Panc1 (cell line): ENCODE results near the gene ATPAF2. TPM values are rescaled to one million over a fixed set of nuclear protein-coding genes. Genes with fewer than 3 reads are reported as not detected.

Source experiments
- ATAC-seq: fragments of 200-7000 bp; cut with Tn5 transposase; 2 replicates; pipeline ENCODE4 v1.9.1; 2020; ENCODE audit warnings: mild to moderate bottlenecking, moderate library complexity
- BruUV-seq: library from RNA; stranded (reverse); fragments of 400-500 nt; replicated peaks from 2 replicates; lab custom pipeline; 2021; lab: Mats Ljungman, UMichigan
- CTCF ChIA-PET: fragments of 300-600 bp; sonication (Branson Sonifier 250); formaldehyde crosslinking; loops from one replicate; lab custom pipeline; 2022; ENCODE audit warnings: antibody characterized with exemption; lab: Charles Lee
- POLR2A ChIA-PET: fragments of 300-600 bp; sonication (Branson Sonifier 250); formaldehyde crosslinking; loops from one replicate; lab custom pipeline; 2022; ENCODE audit warnings: antibody characterized with exemption; lab: Charles Lee
- DNase-seq: peaks from one replicate; pipeline ENCODE4 v3.0.0-alpha.2; 2010; ENCODE audit warnings: low read depth, low spot score
- H3K27ac ChIP-seq: 2 replicates; pipeline ENCODE4 v1.5.1; 2011; ENCODE audit warnings: mild to moderate bottlenecking, low read length, inconsistent platforms
- H3K27me3 ChIP-seq: fragments of 200-500 bp; sonication (Bioruptor generic); 2 replicates; pipeline ENCODE4 v1.6.0; 2014; ENCODE audit warnings: low read length, inconsistent platforms; ENCODE audit not compliant: control insufficient read depth, insufficient read depth
- H3K36me3 ChIP-seq: fragments of 200-500 bp; sonication (Bioruptor generic); 2 replicates; pipeline ENCODE4 v1.5.1; 2014; ENCODE audit warnings: inconsistent platforms, mild to moderate bottlenecking, low read length, moderate library complexity; ENCODE audit not compliant: control insufficient read depth, insufficient read depth
- H3K4me1 ChIP-seq: 2 replicates; pipeline ENCODE4 v1.5.1; 2011; ENCODE audit warnings: inconsistent platforms, mild to moderate bottlenecking, low read length, moderate library complexity; ENCODE audit not compliant: control insufficient read depth, insufficient read depth
- H3K4me3 ChIP-seq, 2 experiments: 2 replicates each; pipeline ENCODE4 v1.5.1; 2011 to 2012; ENCODE audit warnings: low read depth in 2 of 2, low read length in 2 of 2, mild to moderate bottlenecking in 2 of 2, inconsistent platforms in 1 of 2, moderate library complexity in 1 of 2
- H3K9me3 ChIP-seq: fragments of 200-500 bp; sonication (Bioruptor generic); 2 replicates; pipeline ENCODE4 v1.5.1; 2014; ENCODE audit warnings: low read depth, mild to moderate bottlenecking, inconsistent platforms, low read length, moderate library complexity; ENCODE audit not compliant: control insufficient read depth, insufficient read depth
- POLR2AphosphoS5 ChIP-seq: IDR thresholded peaks from 2 replicates; pipeline ENCODE4 v1.6.1; 2012; ENCODE audit warnings: mild to moderate bottlenecking, low read depth, low read length, moderate library complexity
- REST ChIP-seq, 2 experiments: IDR thresholded peaks; 2 replicates each; pipeline ENCODE4 v1.6.1; 2011 to 2012; ENCODE audit warnings: low read depth in 2 of 2, control low read depth in 1 of 2, low read length in 1 of 2, mild to moderate bottlenecking in 1 of 2, moderate library complexity in 1 of 2; ENCODE audit not compliant: insufficient read depth in 1 of 2
- SIN3A ChIP-seq: IDR thresholded peaks from 2 replicates; pipeline ENCODE4 v1.6.1; 2012; ENCODE audit warnings: low read depth, mild to moderate bottlenecking, low read length, moderate library complexity, borderline replicate concordance; ENCODE audit not compliant: insufficient read depth
- TCF7L2 ChIP-seq: IDR thresholded peaks from 2 replicates; pipeline ENCODE4 v1.6.1; 2011; ENCODE audit warnings: mild to moderate bottlenecking, low read depth, low read length, inconsistent platforms
- in situ Hi-C: cut with HindIII; loops from 2 replicates; pipeline ENCODE4 v1.10.0; 2016; ENCODE audit warnings: low sequenced_read_pairs, low pct_unique_long_range_greater_than_20kb
- intact Hi-C: fragments of 100-400 bp; cut with micrococcal nuclease; formaldehyde crosslinking; loops from one replicate; pipeline ENCODE4 v1.10.0; 2022; ENCODE audit not compliant: unreplicated experiment
- total RNA-seq: library from RNA; stranded (reverse); gene quantifications from one replicate; pipeline ENCODE4 v1.2.1, GENCODE V29; 2021; ENCODE audit not compliant: unreplicated experiment
- TF ChIP-seq, protein P1 (sequence below): fragments of 450-650 bp; IDR thresholded peaks from 2 replicates; pipeline ENCODE4 v1.5.1; 2017; ENCODE audit warnings: mild to moderate bottlenecking

The ATPAF2 gene
- total RNA-seq, 1 experiment from 2014 or later = 22.3 TPM

DNA sequence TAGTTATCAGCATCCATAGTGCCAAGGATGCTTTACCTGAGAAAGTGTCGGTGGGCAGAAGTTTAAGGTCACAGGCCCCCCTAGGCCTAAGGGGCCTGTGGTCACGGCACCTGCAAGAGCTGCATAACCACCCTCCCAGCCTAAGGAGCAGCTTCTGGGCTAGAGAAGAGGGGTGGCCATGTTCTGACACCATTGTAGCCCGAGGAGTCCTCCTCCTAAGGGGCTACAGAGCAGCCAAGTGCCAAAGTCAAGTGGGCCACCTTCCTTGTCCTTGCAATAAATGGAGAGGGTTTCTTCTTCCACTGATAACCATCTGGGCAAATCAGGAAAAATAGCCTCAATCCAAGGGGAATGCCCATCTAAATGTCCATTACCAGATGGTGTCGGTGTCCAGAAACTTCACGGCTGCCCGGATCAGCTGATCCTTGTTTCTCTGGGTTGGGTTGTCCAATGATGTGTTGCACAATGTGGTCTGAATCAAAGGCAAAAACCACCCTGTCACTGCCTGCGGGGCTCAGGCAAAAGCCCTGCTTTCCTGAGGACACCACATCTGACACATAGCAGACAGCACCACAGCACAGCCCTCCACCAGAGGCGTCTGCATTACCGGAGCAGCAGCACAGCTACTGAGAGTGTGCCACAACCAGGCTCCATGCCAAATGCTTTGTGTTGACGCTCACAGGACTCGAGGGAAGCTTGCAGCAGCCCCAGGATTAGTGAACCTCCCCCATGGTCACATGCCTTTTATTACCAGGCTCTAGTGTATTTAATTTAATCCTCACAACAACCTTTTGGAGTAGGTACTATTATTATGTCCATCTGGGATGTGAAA is 12.8 kb downstream of the ATPAF2 start:
- intact Hi-C loops = no loop called here
- Histone ChIP-seq H3K4me3 (no peak overlapping the region), H3K4me1 (no peaks in the 10 kb centered on the region), H3K27me3 (no peaks in the 10 kb centered on the region), H3K36me3 (no peaks in the 10 kb centered on the region; the same call in 1 of the 2 replicates), H3K9me3 (no peaks in the 10 kb centered on the region), H3K27ac (no peak overlapping the region)
- no peak for ATAC-seq
- DNase-seq = no peak
- TF ChIP-seq TCF7L2 (no peak), SIN3A (no peak), REST (IDR thresholded peaks at IDR 0.05; ENCODE audit: insufficient read depth in 1 of 2, low read depth in 2 of 2, low read length in 1 of 2) (no peak), POLR2AphosphoS5 (no peak)
- TF ChIP-seq, protein P1, sequence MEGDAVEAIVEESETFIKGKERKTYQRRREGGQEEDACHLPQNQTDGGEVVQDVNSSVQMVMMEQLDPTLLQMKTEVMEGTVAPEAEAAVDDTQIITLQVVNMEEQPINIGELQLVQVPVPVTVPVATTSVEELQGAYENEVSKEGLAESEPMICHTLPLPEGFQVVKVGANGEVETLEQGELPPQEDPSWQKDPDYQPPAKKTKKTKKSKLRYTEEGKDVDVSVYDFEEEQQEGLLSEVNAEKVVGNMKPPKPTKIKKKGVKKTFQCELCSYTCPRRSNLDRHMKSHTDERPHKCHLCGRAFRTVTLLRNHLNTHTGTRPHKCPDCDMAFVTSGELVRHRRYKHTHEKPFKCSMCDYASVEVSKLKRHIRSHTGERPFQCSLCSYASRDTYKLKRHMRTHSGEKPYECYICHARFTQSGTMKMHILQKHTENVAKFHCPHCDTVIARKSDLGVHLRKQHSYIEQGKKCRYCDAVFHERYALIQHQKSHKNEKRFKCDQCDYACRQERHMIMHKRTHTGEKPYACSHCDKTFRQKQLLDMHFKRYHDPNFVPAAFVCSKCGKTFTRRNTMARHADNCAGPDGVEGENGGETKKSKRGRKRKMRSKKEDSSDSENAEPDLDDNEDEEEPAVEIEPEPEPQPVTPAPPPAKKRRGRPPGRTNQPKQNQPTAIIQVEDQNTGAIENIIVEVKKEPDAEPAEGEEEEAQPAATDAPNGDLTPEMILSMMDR = no peak
- in situ Hi-C loops = no loop called here
- no TSS peak for BruUV-seq
- CTCF ChIA-PET = no interaction called here
- POLR2A ChIA-PET = no interaction called here

GRCh38 chr17:18025241-18025944 is 13.6 kb downstream of the ATPAF2 start:
- intact Hi-C loops = no loop called here
- Histone ChIP-seq H3K4me3 (no peak overlapping the region), H3K36me3 (no peaks in the 10 kb centered on the region; the same call in 1 of the 2 replicates), H3K9me3 (no peaks in the 10 kb centered on the region), H3K4me1 (no peaks in the 10 kb centered on the region), H3K27ac (no peak overlapping the region), H3K27me3 (no peaks in the 10 kb centered on the region)
- in situ Hi-C loops = no loop called here
- POLR2A ChIA-PET = no interaction called here
- ATAC-seq (no peak), DNase-seq (no peak)
- BruUV-seq = no TSS peak
- CTCF ChIA-PET = no interaction called here
- TF ChIP-seq SIN3A = no peak
- no peak for TF ChIP-seq POLR2AphosphoS5

DNA sequence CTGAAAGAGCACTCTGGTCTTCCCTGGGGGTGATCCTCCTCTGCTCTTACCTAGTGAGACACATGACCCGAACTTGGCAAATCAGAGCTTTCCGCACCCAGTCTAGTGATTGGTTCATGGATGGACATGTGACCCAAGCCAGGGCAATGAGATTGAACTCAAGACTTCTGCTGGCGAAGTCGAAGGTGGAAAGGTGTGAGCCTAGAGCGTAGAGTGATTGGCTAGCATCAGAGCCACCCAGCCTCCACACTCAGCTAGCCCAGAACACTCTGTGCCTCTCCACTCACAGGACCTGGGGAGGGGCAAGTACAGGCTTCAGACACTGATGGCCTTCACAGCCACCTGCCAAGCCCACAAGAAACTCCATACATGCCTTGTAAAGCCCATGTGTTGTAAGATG is 17.6 kb downstream of the ATPAF2 start:
- Histone ChIP-seq H3K4me1 (no peaks in the 10 kb centered on the region), H3K36me3 (no peaks in the 10 kb centered on the region; the same call in 1 of the 2 replicates), H3K9me3 (no peaks in the 10 kb centered on the region), H3K27me3 (no peaks in the 10 kb centered on the region), H3K4me3 (no peak overlapping the region), H3K27ac (no peak overlapping the region)
- intact Hi-C loops = no loop called here
- in situ Hi-C loops = no loop called here
- ChIA-PET POLR2A (no interaction called here), CTCF (no interaction called here)
- TF ChIP-seq POLR2AphosphoS5 = no peak
- no peak for TF ChIP-seq REST (IDR thresholded peaks at IDR 0.05; ENCODE audit: insufficient read depth in 1 of 2, low read depth in 2 of 2, low read length in 1 of 2)
- DNase-seq (no peak), ATAC-seq (no peak)
- no TSS peak for BruUV-seq
